GM19043 (cell line): ENCODE measurements around the gene RPF1.
"Not testable (repeated sequence)": the region's sequence is repeated elsewhere in the genome, so short reads cannot be mapped to it uniquely, and the experiment has no call there.

ENCODE experiments used
- ATAC-seq: cut with Tn5 transposase; IDR thresholded peaks from one replicate; pipeline ENCODE4 v1.9.1; 2021; ENCODE audit warnings: low read depth; ENCODE audit not compliant: unreplicated experiment

Gene RPF1

DNA sequence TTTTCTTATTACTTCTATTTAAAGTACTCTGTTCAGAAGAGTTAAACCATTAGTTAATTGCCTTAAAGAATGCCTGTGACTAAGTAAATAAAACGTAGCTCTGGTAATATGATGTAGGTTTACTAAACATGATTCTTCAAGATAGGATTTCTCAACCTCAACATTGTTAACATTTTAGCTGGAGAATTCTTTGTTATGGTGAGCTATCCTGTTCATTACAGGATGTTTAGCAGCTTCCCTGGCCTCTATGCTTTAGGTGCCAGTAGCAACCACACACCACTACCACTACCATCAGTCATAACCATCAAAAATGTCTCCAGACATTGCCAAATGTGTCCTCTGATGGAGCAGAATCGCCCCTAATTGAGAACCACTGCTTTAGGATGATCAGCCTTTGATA lies 10.7 kb downstream of the RPF1 start:
- no peak for ATAC-seq

GRCh38 chr1:84492726-84493125 lies 13.7 kb downstream of the RPF1 start:
- no peak for ATAC-seq

DNA sequence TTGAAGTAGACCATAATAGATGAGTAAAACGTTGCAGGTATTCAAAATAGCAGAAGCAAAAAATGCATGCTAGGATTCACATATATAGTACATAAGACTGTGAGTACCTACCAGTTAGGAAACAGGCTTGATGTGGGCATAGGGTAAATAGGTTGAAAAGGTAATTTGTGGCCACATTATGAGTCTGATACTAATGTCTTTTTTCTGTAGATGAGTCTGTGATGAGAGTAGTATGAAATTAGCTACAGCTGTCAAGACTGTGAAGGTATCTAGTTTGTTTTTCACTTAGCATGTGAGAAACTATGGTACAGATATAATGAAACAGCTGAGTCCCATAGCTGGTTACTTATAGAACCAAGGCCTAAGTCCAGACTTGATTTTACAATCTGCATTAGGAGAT lies 14.7 kb downstream of the RPF1 start:
- no peak for ATAC-seq

- ATAC-seq: no peak
Measured at GRCh38 chr1:84496498-84496897, 17.4 kb downstream of the RPF1 start.

DNA sequence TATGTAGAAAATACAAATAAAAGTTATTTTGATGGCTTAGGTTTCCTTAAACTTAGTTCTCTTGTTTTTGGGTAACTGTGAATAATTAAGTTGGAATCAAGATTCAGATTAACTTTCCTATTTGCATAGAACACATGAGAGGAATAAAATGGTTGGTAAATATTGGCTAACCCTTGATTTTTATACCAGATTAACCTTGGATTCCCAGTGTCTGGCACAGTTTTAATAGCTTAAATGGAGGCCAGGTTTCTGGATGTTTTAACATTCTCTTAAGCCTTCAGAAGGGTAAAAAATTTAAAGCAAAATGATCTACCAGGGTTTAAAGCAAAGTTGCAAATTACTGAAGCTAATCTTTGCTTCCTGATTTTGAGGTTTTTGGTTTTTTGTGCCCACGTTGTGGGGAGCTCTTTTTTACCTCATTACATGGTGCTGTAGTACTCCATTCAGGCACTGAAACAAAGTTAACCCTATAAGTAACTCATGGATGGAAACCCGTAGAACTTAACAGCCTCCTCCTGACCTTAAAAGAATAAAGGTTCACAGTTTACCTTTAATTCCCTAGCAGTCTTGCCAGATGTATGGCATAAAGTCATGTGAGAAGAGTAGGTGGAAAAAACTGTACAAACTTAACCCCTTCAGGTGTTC lies 18.7 kb downstream of the RPF1 start:
- ATAC-seq: no peak

GRCh38 chr1:84502927-84503326 lies 23.9 kb downstream of the RPF1 start:
- ATAC-seq: no peak

- ATAC-seq: no peak
Measured at GRCh38 chr1:84504580-84505492, 25.8 kb downstream of the RPF1 start.

DNA sequence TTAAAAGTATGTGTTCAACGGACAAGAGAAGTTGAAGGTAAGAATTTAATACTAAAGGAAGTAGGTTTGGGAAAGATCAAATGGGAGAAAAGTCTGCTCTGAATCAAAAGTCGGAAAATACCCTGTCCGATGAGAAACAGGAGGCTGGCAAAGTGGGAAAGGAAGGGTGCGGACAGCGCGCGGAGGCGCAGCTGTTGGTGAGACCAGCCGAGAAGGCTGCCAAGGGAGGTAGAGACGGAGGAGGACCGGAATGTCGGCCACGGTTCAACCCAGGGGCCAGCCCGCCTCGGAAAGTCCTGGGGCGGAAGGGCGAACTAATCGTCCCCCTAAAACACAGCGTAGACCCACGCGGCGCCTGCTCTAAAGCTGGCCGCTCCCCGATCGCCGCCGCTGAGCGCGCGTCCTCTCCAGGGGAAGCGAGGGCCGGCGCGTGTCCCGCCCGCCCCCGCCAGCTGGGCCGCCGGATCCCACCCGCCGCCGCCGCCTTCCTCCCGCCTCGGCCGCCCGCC lies 26.5 kb downstream of the RPF1 start:
- ATAC-seq: peak; percentile 27

- ATAC-seq: peak; percentile 75
Measured at GRCh38 chr1:84506002-84506728, 27.1 kb downstream of the RPF1 start, which contains the start of the genes GNG5 and SPATA1. Gene GNG5 (minus strand): TSS chr1:84506581. CDS start chr1:84506091, 490 bp downstream. Gene SPATA1 (plus strand): TSS chr1:84506386. CDS start chr1:84516360, 9,974 bp downstream.

GRCh38 chr1:84506729-84507453 lies 27.8 kb downstream of the RPF1 start:
- ATAC-seq: no peak

- not testable (repeated sequence) for ATAC-seq
Measured at GRCh38 chr1:84507887-84508286, 28.8 kb downstream of the RPF1 start.

DNA sequence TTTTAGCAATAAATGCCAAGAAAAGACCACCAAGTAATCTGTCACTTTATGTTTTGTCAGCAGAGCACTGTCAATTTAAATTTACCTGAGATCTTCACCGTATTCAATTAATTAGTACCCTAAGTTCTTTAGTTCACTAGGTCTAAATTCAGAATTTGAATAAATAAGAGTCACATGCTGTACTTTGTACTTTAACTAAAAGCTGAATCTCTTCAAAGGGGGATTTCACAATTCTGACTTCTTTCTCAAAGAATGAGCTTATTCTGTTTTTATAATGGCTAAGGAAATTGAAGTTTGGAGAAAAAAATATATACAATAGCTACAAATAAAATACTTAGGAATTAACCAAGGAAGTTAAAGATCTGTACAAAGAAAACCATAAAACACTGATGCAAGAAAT lies 29.4 kb downstream of the RPF1 start:
- no peak for ATAC-seq

DNA sequence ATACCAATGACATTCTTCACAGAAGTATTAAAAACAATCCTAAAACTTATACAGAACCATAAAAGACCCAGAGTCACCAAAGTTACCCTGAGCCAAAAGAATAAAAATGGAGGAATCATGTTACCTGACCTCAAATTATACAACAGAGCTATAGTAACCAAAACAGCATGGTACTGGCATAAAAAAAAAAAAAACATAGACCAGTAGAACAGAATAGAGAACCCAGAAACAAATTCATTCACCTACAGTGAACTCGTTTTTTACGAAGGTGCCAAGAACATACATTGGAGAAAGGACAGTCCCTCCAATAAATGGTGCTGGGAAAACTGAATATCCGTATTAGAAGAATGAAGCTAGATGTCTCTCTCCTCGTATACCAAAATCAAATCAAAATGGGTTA lies 30.0 kb downstream of the RPF1 start:
- ATAC-seq: no peak

DNA sequence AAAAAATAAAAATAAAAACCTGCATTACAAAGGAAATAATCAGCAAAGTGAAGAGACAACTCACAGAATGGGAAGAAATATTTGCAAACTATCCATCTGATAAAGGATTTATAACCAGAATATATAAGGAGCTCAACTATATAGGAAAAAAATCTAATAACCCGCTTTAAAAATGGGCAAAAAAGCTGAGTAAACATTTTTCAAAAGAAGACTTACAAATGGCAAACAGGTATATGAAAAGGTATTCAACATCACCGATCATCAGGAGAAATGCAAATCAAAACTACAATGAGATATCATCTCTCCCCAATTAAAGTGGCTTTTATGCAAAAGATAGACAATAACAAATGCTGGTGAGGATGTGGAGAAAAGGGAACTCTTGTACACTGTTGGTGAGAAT lies 31.1 kb downstream of the RPF1 start:
- ATAC-seq: no peak

DNA sequence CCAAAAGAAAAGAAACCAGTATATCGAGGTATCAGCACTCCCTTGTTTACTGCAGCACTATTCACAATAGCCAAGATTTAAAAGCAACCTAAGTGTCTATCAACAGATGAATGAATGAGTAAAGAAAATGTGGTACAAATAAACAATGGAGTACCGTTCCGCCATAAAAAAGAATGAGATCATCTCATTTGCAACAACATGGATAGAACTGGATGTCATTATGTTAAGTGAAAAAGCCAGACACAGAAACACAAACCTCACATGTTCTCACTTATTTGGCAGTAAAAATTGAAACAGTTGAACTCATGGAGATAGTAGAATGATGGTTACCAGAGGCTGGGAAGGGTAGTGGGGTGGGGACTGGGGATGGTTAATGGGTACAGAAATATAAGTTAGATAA lies 31.6 kb downstream of the RPF1 start:
- ATAC-seq: no peak

- no peak for ATAC-seq
Measured at GRCh38 chr1:84524590-84524989, 45.5 kb downstream of the RPF1 start.

- no peak for ATAC-seq
Measured at GRCh38 chr1:84525779-84526178, 46.7 kb downstream of the RPF1 start.

DNA sequence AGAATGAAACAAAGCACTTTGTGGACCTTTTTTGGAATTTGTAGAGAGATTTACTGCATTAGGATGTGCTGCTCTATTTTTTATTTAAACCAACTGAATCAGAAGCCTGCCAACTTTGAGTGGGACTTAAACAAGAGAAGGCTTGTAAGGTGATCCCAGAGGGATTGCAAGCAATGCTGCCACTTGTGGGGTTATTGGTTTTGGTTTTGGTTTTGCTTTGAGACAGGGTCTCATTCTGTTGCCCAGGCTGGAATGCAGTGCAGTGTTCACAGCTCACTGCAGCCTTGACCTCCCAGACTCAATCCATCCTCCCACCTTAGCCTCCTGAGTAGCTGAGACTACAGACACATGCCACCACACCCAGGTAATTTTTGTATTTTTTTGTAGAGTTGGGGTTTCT lies 59.5 kb downstream of the RPF1 start:
- no peak for ATAC-seq

DNA sequence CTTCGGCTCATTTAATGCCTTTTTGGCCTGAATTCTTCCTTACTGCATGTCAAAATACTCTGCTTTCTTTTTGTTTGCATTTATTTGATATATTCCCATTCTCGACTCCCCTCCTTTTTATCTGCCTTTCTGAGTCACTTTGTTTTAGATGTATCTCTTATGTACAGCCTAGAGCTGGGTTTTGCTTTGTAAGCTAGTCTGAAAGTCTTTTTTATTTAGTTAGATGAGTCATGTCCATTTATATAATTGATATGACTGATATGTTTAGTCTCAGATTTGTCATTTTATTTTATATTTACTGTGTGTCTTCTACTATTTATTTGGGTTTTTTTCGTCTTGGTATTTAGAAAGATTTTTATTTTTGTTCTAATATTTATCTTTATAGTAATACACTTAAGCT lies 60.9 kb downstream of the RPF1 start:
- no peak for ATAC-seq

- no peak for ATAC-seq
Measured at GRCh38 chr1:84540759-84541158, 61.7 kb downstream of the RPF1 start.
